HepG2 (cell line): ENCODE data around the gene UHMK1. TPM values are rescaled to one million over a fixed set of nuclear protein-coding genes. Genes with fewer than 3 reads are reported as not detected.

Source experiments
- AKAP8 ChIP-seq: sonication (generic); formaldehyde crosslinking; IDR thresholded peaks from 2 replicates; pipeline ENCODE4 v1.5.1; 2020; ENCODE audit warnings: mild to moderate bottlenecking, missing genetic modification reagents
- BCLAF1 ChIP-seq: fragments of 450-650 bp; IDR thresholded peaks from 2 replicates; pipeline ENCODE4 v1.6.1; 2017; ENCODE audit warnings: mild to moderate bottlenecking
- HDAC1 ChIP-seq: sonication (generic); formaldehyde crosslinking; IDR thresholded peaks from 2 replicates; pipeline ENCODE4 v1.5.1; 2020; ENCODE audit warnings: mild to moderate bottlenecking, missing genetic modification reagents
- POGK ChIP-seq: sonication (generic); formaldehyde crosslinking; conservative IDR thresholded peaks from 2 replicates; pipeline ENCODE4 v1.8.0; 2022; ENCODE audit warnings: mild to moderate bottlenecking, moderate library complexity, missing genetic modification reagents
- RAD21 ChIP-seq: fragments of 450-650 bp; formaldehyde crosslinking; IDR thresholded peaks from 2 replicates; pipeline ENCODE4 v1.5.0; 2020; ENCODE audit warnings: mild to moderate bottlenecking
- RARG ChIP-seq: sonication (generic); formaldehyde crosslinking; IDR thresholded peaks from 2 replicates; pipeline ENCODE4 v1.4.0; 2020; ENCODE audit warnings: low read depth, mild to moderate bottlenecking, missing genetic modification reagents
- SMAD3 ChIP-seq: sonication (generic); formaldehyde crosslinking; IDR thresholded peaks from 2 replicates; pipeline ENCODE4 v1.4.0; 2020; ENCODE audit warnings: missing genetic modification reagents
- SMARCE1 ChIP-seq: fragments of 450-650 bp; IDR thresholded peaks from 2 replicates; pipeline ENCODE4 v1.6.1; 2017; ENCODE audit warnings: borderline replicate concordance
- TEAD2 ChIP-seq: sonication (generic); formaldehyde crosslinking; IDR thresholded peaks from 2 replicates; pipeline ENCODE4 v1.9.0; 2021; ENCODE audit warnings: missing genetic modification reagents
- TFDP2 ChIP-seq: sonication (generic); formaldehyde crosslinking; IDR thresholded peaks from 2 replicates; pipeline ENCODE4 v1.4.0; 2020; ENCODE audit warnings: missing genetic modification reagents
- ZNF292 ChIP-seq: sonication (generic); formaldehyde crosslinking; IDR thresholded peaks from 2 replicates; pipeline ENCODE4 v1.8.1; 2022; ENCODE audit warnings: mild to moderate bottlenecking, low read depth, missing genetic modification reagents, borderline replicate concordance
- ZNF30 ChIP-seq: sonication (generic); formaldehyde crosslinking; IDR thresholded peaks from 2 replicates; pipeline ENCODE4 v1.5.0; 2020; ENCODE audit warnings: mild to moderate bottlenecking, missing genetic modification reagents
- ZNF557 ChIP-seq: sonication (generic); formaldehyde crosslinking; IDR thresholded peaks from 2 replicates; pipeline ENCODE4 v1.4.0; 2020; ENCODE audit warnings: missing genetic modification reagents
- ZNF878 ChIP-seq: sonication (generic); formaldehyde crosslinking; IDR thresholded peaks from 2 replicates; pipeline ENCODE4 v1.8.1; 2023; ENCODE audit warnings: mild to moderate bottlenecking, missing genetic modification reagents, moderate library complexity
- ZSCAN30 ChIP-seq: sonication (generic); formaldehyde crosslinking; IDR thresholded peaks from 2 replicates; pipeline ENCODE4 v1.5.0; 2020; ENCODE audit warnings: mild to moderate bottlenecking, missing genetic modification reagents
- polyA plus RNA-seq, 8 experiments: library from polyadenylated mRNA; depleted of rRNA in 3 of 8; stranded (reverse) in 7 of 8; unstranded in 1 of 8; fragments of >200 nt; fragmentation: Illumina TruSeq in 4 of 8; extraction: Trizol in 4 of 8; gene quantifications; 2 replicates each; pipeline versions ENCODE4 v1.2.1 to v1.2.3, GENCODE V29; 2011 to 2016; ENCODE audit warnings: low read depth in 4 of 8, missing spikeins in 1 of 8, mixed read lengths in 1 of 8; ENCODE audit not compliant: insufficient read depth in 1 of 8
- total RNA-seq, 5 experiments: library from RNA; depleted of rRNA; stranded (reverse); fragments of >200 nt; fragmentation: Illumina TruSeq; extraction: Trizol; gene quantifications; 2 replicates each; pipeline ENCODE4 v1.2.3, GENCODE V29; 2016; ENCODE audit warnings: low read depth in 1 of 5
- TF ChIP-seq, protein P1 (sequence below): sonication (generic); formaldehyde crosslinking; IDR thresholded peaks from 2 replicates; pipeline ENCODE4 v1.4.0; 2020; ENCODE audit warnings: missing genetic modification reagents
- TF ChIP-seq, protein P2 (sequence below): sonication (generic); formaldehyde crosslinking; IDR thresholded peaks from 2 replicates; pipeline ENCODE4 v1.4.0; 2020; ENCODE audit warnings: missing genetic modification reagents, borderline replicate concordance
- TF ChIP-seq, protein P3 (sequence below): sonication (generic); formaldehyde crosslinking; IDR thresholded peaks from 2 replicates; pipeline ENCODE4 v1.8.0; 2022; ENCODE audit warnings: mild to moderate bottlenecking, missing genetic modification reagents, moderate library complexity

UHMK1 gene
- total and polyA plus RNA-seq, 2 of the 13 experiments (the other 11 are each of a cell fraction or from before 2014, with no cell fraction given), result 12.9 to 20.0 TPM

- TF ChIP-seq AKAP8 (CRISPR knock-in tag) (no peak; the same call in 1 of the 2 replicates), RARG (no peak), HDAC1 (CRISPR knock-in tag) (peak; percentile 83), TEAD2 (CRISPR knock-in tag) (peak; percentile 43; the same call in 1 of the 2 replicates), ZNF30 (CRISPR knock-in tag) (0 out of 2 replicates have a peak, but pooled peaks have one; percentile 30), BCLAF1 (no peak), TFDP2 (peak; percentile 29; the same call in 1 of the 2 replicates), ZSCAN30 (CRISPR knock-in tag) (no peak), SMAD3 (CRISPR knock-in tag) (no peak), ZNF292 (no peak), RAD21 (CRISPR knock-in tag) (peak; percentile 61), POGK (CRISPR knock-in tag) (peak; percentile 78), ZNF878 (CRISPR knock-in tag) (no peak), ZNF557 (CRISPR knock-in tag) (no peak), SMARCE1 (no peak)
- TF ChIP-seq, protein P1, sequence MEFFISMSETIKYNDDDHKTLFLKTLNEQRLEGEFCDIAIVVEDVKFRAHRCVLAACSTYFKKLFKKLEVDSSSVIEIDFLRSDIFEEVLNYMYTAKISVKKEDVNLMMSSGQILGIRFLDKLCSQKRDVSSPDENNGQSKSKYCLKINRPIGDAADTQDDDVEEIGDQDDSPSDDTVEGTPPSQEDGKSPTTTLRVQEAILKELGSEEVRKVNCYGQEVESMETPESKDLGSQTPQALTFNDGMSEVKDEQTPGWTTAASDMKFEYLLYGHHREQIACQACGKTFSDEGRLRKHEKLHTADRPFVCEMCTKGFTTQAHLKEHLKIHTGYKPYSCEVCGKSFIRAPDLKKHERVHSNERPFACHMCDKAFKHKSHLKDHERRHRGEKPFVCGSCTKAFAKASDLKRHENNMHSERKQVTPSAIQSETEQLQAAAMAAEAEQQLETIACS (CRISPR knock-in tag), result 0 out of 2 replicates have a peak, but pooled peaks have one; percentile 55
- TF ChIP-seq, protein P2, sequence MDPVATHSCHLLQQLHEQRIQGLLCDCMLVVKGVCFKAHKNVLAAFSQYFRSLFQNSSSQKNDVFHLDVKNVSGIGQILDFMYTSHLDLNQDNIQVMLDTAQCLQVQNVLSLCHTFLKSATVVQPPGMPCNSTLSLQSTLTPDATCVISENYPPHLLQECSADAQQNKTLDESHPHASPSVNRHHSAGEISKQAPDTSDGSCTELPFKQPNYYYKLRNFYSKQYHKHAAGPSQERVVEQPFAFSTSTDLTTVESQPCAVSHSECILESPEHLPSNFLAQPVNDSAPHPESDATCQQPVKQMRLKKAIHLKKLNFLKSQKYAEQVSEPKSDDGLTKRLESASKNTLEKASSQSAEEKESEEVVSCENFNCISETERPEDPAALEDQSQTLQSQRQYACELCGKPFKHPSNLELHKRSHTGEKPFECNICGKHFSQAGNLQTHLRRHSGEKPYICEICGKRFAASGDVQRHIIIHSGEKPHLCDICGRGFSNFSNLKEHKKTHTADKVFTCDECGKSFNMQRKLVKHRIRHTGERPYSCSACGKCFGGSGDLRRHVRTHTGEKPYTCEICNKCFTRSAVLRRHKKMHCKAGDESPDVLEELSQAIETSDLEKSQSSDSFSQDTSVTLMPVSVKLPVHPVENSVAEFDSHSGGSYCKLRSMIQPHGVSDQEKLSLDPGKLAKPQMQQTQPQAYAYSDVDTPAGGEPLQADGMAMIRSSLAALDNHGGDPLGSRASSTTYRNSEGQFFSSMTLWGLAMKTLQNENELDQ (CRISPR knock-in tag), result no peak
- TF ChIP-seq, protein P3, sequence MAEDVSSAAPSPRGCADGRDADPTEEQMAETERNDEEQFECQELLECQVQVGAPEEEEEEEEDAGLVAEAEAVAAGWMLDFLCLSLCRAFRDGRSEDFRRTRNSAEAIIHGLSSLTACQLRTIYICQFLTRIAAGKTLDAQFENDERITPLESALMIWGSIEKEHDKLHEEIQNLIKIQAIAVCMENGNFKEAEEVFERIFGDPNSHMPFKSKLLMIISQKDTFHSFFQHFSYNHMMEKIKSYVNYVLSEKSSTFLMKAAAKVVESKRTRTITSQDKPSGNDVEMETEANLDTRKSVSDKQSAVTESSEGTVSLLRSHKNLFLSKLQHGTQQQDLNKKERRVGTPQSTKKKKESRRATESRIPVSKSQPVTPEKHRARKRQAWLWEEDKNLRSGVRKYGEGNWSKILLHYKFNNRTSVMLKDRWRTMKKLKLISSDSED (CRISPR knock-in tag), result peak; percentile 81
Measured at GRCh38 chr1:162561616-162562469, 64.2 kb downstream of the UHMK1 start, which contains the start of gene UAP1 (continued).
